Measurements from ENCODE around the gene ADAMTSL2. TPM values are rescaled to one million over a fixed set of nuclear protein-coding genes. Genes with fewer than 3 reads are reported as not detected.

Gene ADAMTSL2
- total RNA-seq, 3 donors from 2014 or later (not counting 1 experiment from before 2014, with no cell fraction given), result not detected

GRCh38 chr9:133602277-133602676, 67.8 kb downstream of the ADAMTSL2 start:
- peaks cover 2% of the 10 kb centered on the region for H3K27me3 ChIP-seq (ENCODE audit: control insufficient read depth, insufficient read depth, low read length)
- Mint-ChIP-seq H3K27ac (no peak overlapping the region), H3K9me3 (peaks cover 3 to 4% of the 10 kb centered on the region in 2 donors), H3K36me3 (peaks cover 5% of the 10 kb centered on the region), H3K4me1 (peaks cover 0 to 4% of the 10 kb centered on the region in 2 donors), H3K4me3 (no peak overlapping the region), H3K27me3 (ENCODE audit: low read depth in 2 of 2) (peaks cover 7 to 17% of the 10 kb centered on the region in 2 donors)
- intact Hi-C loops (cut with micrococcal nuclease), result no loop called here
- WGBS (ENCODE audit: insufficient coverage), result 88% methylated on average over 10 of the region's 10 CpGs
- no peaks in the 10 kb centered on the region for H3K36me3 ChIP-seq (ENCODE audit: control insufficient read depth, insufficient read depth, low read length)
- H3K4me1 ChIP-seq (ENCODE audit: control insufficient read depth, insufficient read depth, low read length), result no peaks in the 10 kb centered on the region
- H3K9me3 ChIP-seq (ENCODE audit: control insufficient read depth, insufficient read depth, low read length), result peaks cover 9% of the 10 kb centered on the region
- H3K4me3 ChIP-seq (ENCODE audit: low read length), result no peak overlapping the region
- no peak overlapping the region for H3K27ac ChIP-seq (ENCODE audit: low read length)
- TF ChIP-seq CTCF (IDR thresholded peaks at IDR 0.05), result no peak
- no peak for ATAC-seq
- no peak for DNase-seq

GRCh38 chr9:133603135-133603927, 68.8 kb downstream of the ADAMTSL2 start:
- WGBS (ENCODE audit: insufficient coverage), result 31% methylated on average over 13 of the region's 14 CpGs
- intact Hi-C loops (cut with micrococcal nuclease), result no loop called here

GRCh38 chr9:133604214-133604613, 69.7 kb downstream of the ADAMTSL2 start:
- H3K4me3 Mint-ChIP-seq, result no peak overlapping the region
- Histone ChIP-seq H3K27me3 (ENCODE audit: control insufficient read depth, insufficient read depth, low read length) (peaks cover 7% of the 10 kb centered on the region), H3K36me3 (ENCODE audit: control insufficient read depth, insufficient read depth, low read length) (no peaks in the 10 kb centered on the region), H3K4me1 (ENCODE audit: control insufficient read depth, insufficient read depth, low read length) (no peaks in the 10 kb centered on the region), H3K27ac (ENCODE audit: low read length) (no peak overlapping the region), H3K4me3 (ENCODE audit: low read length) (no peak overlapping the region), H3K9me3 (ENCODE audit: control insufficient read depth, insufficient read depth, low read length) (no peaks in the 10 kb centered on the region)
- intact Hi-C loops (cut with micrococcal nuclease), result no loop called here
- H3K27ac Mint-ChIP-seq, result no peak overlapping the region
- peak in 2 of 3 donors; percentile 29 to 78 for ATAC-seq
- WGBS (ENCODE audit: insufficient coverage), result 19% methylated on average over 5 of the region's 5 CpGs
- H3K9me3 Mint-ChIP-seq, result no peaks in the 10 kb centered on the region
- peaks cover 0 to 4% of the 10 kb centered on the region in 2 donors for H3K4me1 Mint-ChIP-seq
- H3K27me3 Mint-ChIP-seq (ENCODE audit: low read depth in 2 of 2), result peaks cover 7 to 22% of the 10 kb centered on the region in 2 donors
- TF ChIP-seq CTCF (IDR thresholded peaks at IDR 0.05), result no peak
- peak in 1 of 2 donors; percentile 66 for DNase-seq
- H3K36me3 Mint-ChIP-seq, result no peaks in the 10 kb centered on the region

More at GRCh38 chr9:133603135-133603927, 68.8 kb downstream of the ADAMTSL2 start:
- Histone ChIP-seq H3K9me3 (ENCODE audit: control insufficient read depth, insufficient read depth, low read length) (peaks cover under 1% of the 10 kb centered on the region), H3K36me3 (ENCODE audit: control insufficient read depth, insufficient read depth, low read length) (no peaks in the 10 kb centered on the region), H3K27me3 (ENCODE audit: control insufficient read depth, insufficient read depth, low read length) (peaks cover 5% of the 10 kb centered on the region), H3K27ac (ENCODE audit: low read length) (no peak overlapping the region), H3K4me1 (ENCODE audit: control insufficient read depth, insufficient read depth, low read length) (no peaks in the 10 kb centered on the region), H3K4me3 (ENCODE audit: low read length) (no peak overlapping the region)
- H3K36me3 Mint-ChIP-seq, result no peaks in the 10 kb centered on the region
- peaks cover 7 to 20% of the 10 kb centered on the region in 2 donors for H3K27me3 Mint-ChIP-seq (ENCODE audit: low read depth in 2 of 2)
- H3K9me3 Mint-ChIP-seq, result no peaks in the 10 kb centered on the region
- H3K27ac Mint-ChIP-seq, result no peak overlapping the region
- no peak for TF ChIP-seq CTCF (IDR thresholded peaks at IDR 0.05)
- H3K4me3 Mint-ChIP-seq, result no peak overlapping the region
- ATAC-seq (no peak), DNase-seq (no peak)
- H3K4me1 Mint-ChIP-seq, result peaks cover 0 to 4% of the 10 kb centered on the region in 2 donors

All from natural killer cell (primary cell).